Esophagus mucosa (tissue), 1 donor: Measurements from ENCODE around the gene CHST11. TPM values are rescaled to one million over a fixed set of nuclear protein-coding genes. Genes with fewer than 3 reads are reported as not detected.

ENCODE experiments used
- ATAC-seq: fragments of 200-7000 bp; cut with Tn5 transposase; one replicate; pipeline ENCODE4 v1.9.1; 2020
- total RNA-seq: library from RNA; stranded (reverse); gene quantifications from one replicate; pipeline ENCODE4 v1.2.4, GENCODE V29; 2023
- donor health status: DM: yes; HTN: yes; CAD: no.

Gene CHST11
- 7.3 TPM for total RNA-seq

- ATAC-seq = peak; percentile 79
Measured at GRCh38 chr12:104456417-104456949, at the start of gene CHST11. Gene CHST11, plus strand, starts transcription at chr12:104456948.

GRCh38 chr12:104407438-104407837 lies 49.3 kb upstream of the CHST11 start:
- no peak for ATAC-seq

- ATAC-seq = no peak
Measured at GRCh38 chr12:104407922-104408321, 48.8 kb upstream of the CHST11 start.

- no peak for ATAC-seq
Measured at GRCh38 chr12:104410326-104410725, 46.4 kb upstream of the CHST11 start.

- ATAC-seq = no peak
Measured at GRCh38 chr12:104410786-104411185, 46.0 kb upstream of the CHST11 start.

GRCh38 chr12:104411826-104412641 lies 44.7 kb upstream of the CHST11 start:
- ATAC-seq = no peak

- no peak for ATAC-seq
Measured at GRCh38 chr12:104412681-104413080, 44.1 kb upstream of the CHST11 start.

- no peak for ATAC-seq
Measured at GRCh38 chr12:104413330-104413729, 43.4 kb upstream of the CHST11 start.

GRCh38 chr12:104414581-104415341 lies 42.0 kb upstream of the CHST11 start:
- no peak for ATAC-seq

- no peak for ATAC-seq
Measured at GRCh38 chr12:104415342-104415980, 41.3 kb upstream of the CHST11 start.

GRCh38 chr12:104416136-104416535 lies 40.6 kb upstream of the CHST11 start:
- ATAC-seq = no peak

- ATAC-seq = no peak
Measured at GRCh38 chr12:104416585-104416984, 40.2 kb upstream of the CHST11 start.

GRCh38 chr12:104419717-104420116 lies 37.0 kb upstream of the CHST11 start:
- no peak for ATAC-seq

GRCh38 chr12:104420868-104421267 lies 35.9 kb upstream of the CHST11 start:
- no peak for ATAC-seq

GRCh38 chr12:104421343-104421742 lies 35.4 kb upstream of the CHST11 start:
- ATAC-seq = no peak

GRCh38 chr12:104422441-104422840 lies 34.3 kb upstream of the CHST11 start:
- ATAC-seq = no peak

GRCh38 chr12:104423273-104423672 lies 33.5 kb upstream of the CHST11 start:
- no peak for ATAC-seq

- ATAC-seq = no peak
Measured at GRCh38 chr12:104423809-104424208, 32.9 kb upstream of the CHST11 start.

GRCh38 chr12:104424955-104425354 lies 31.8 kb upstream of the CHST11 start:
- ATAC-seq = no peak

GRCh38 chr12:104425614-104426013 lies 31.1 kb upstream of the CHST11 start:
- no peak for ATAC-seq

GRCh38 chr12:104426926-104427546 lies 29.7 kb upstream of the CHST11 start:
- no peak for ATAC-seq

- ATAC-seq = no peak
Measured at GRCh38 chr12:104427547-104427938, 29.2 kb upstream of the CHST11 start.

GRCh38 chr12:104433061-104433460 lies 23.7 kb upstream of the CHST11 start:
- ATAC-seq = no peak
